Caco-2 (cell line): ENCODE measurements around the gene RASSF3. TPM values are rescaled to one million over a fixed set of nuclear protein-coding genes. Genes with fewer than 3 reads are reported as not detected.

Source experiments
- BruUV-seq: library from RNA; stranded (reverse); fragments of 400-500 nt; replicated peaks from 2 replicates; lab custom pipeline; 2021; lab: Mats Ljungman, UMichigan
- CTCF ChIA-PET: fragments of 300-600 bp; sonication (Branson Sonifier 250); formaldehyde crosslinking; loops from one replicate; lab custom pipeline; 2022; ENCODE audit warnings: antibody characterized with exemption; lab: Charles Lee
- POLR2A ChIA-PET: fragments of 300-600 bp; sonication (Branson Sonifier 250); formaldehyde crosslinking; loops from one replicate; lab custom pipeline; 2022; ENCODE audit warnings: antibody characterized with exemption; lab: Charles Lee
- DNase-seq, 2 experiments: peaks; one replicate each; pipeline versions ENCODE4 v3.0.0 to v3.0.0-alpha.2; 2020 to 2022
- H3K27me3 ChIP-seq: replicated peaks from 2 replicates; pipeline ENCODE4 v1.6.0; 2011; ENCODE audit warnings: low read length; ENCODE audit not compliant: control insufficient read depth, insufficient read depth
- H3K36me3 ChIP-seq: 2 replicates; pipeline ENCODE4 v1.5.1; 2011; ENCODE audit warnings: low read length; ENCODE audit not compliant: control insufficient read depth, insufficient read depth
- H3K4me1 ChIP-seq: fragments of 250-450 bp; sonication (Bioruptor Pico); 2 replicates; pipeline ENCODE4 v1.5.1; 2020; ENCODE audit warnings: mild to moderate bottlenecking
- H3K4me3 ChIP-seq: 2 replicates; pipeline ENCODE4 v1.5.1; 2011; ENCODE audit warnings: low read depth, mild to moderate bottlenecking, control low read depth, low read length
- H3K9me3 ChIP-seq: fragments of 250-450 bp; sonication (Bioruptor Pico); 2 replicates; pipeline ENCODE4 v1.5.1; 2020; ENCODE audit warnings: mild to moderate bottlenecking, moderate library complexity
- H3K27ac Mint-ChIP-seq: one replicate; pipeline ENCODE4 v1.8.0; 2022; ENCODE audit warnings: mixed read lengths; ENCODE audit not compliant: unreplicated experiment
- H3K27me3 Mint-ChIP-seq: one replicate; pipeline ENCODE4 v1.8.0; 2022; ENCODE audit warnings: mixed read lengths; ENCODE audit not compliant: insufficient read depth, unreplicated experiment
- H3K36me3 Mint-ChIP-seq: one replicate; pipeline ENCODE4 v1.8.0; 2022; ENCODE audit warnings: mild to moderate bottlenecking, mixed read lengths; ENCODE audit not compliant: insufficient read depth, unreplicated experiment
- H3K4me1 Mint-ChIP-seq: one replicate; pipeline ENCODE4 v1.8.0; 2022; ENCODE audit warnings: low read depth, mixed read lengths; ENCODE audit not compliant: unreplicated experiment
- H3K4me3 Mint-ChIP-seq: one replicate; pipeline ENCODE4 v1.8.0; 2022; ENCODE audit warnings: mild to moderate bottlenecking, moderate library complexity, mixed read lengths; ENCODE audit not compliant: unreplicated experiment
- H3K9me3 Mint-ChIP-seq: one replicate; pipeline ENCODE4 v1.8.0; 2022; ENCODE audit warnings: mixed read lengths; ENCODE audit not compliant: unreplicated experiment
- intact Hi-C: fragments of 100-400 bp; cut with micrococcal nuclease; formaldehyde crosslinking; loops from one replicate; pipeline ENCODE4 v1.10.0; 2022; ENCODE audit not compliant: unreplicated experiment
- total RNA-seq: library from RNA; stranded (reverse); gene quantifications from 2 replicates; pipeline ENCODE4 v1.2.3, GENCODE V29; 2022
- TF ChIP-seq, protein P1 (sequence below), 2 experiments: fragments of 200-600 bp in 1 of 2; IDR thresholded peaks; 1 replicate in 1 of 2; 2 replicates in 1 of 2; pipeline versions ENCODE4 v1.5.1 to v1.8.0; 2011 to 2022; ENCODE audit warnings: antibody characterized with exemption in 1 of 2, control low read depth in 1 of 2, inconsistent platforms in 1 of 2, low read depth in 1 of 2, low read length in 1 of 2, mild to moderate bottlenecking in 1 of 2, moderate library complexity in 1 of 2; ENCODE audit not compliant: insufficient read depth in 1 of 2, severe bottlenecking in 1 of 2, unreplicated experiment in 1 of 2

Gene RASSF3
- total RNA-seq, 1 experiment from 2014 or later, result 25.7 TPM

DNA sequence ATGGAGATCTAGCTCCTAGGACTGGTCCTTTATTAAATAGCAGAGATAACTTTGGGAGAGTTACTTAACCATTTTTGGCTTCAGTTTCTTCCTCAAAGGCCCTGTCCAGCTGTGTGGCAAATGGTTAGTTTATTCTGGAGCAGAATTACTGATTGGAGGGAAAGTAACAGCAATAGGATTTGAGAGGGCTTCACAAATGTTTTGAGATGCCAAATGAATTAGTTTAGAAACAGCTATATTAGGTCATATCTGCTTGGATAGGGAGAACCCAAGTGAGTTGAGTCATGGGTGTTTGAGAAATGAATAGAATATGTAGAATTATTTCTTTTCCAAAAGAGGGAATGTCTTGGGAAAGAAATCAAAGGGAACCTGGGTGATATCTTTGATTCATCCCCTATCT is 17.5 kb downstream of the RASSF3 start:
- intact Hi-C loops, result loop anchor here (10.0 kb wide), 1 partner anchor 173 kb away; the partner anchor contains the start of gene TBK1
- 0 out of 2 replicates have a peak, but pooled peaks cover 1% of the 10 kb centered on the region for H3K36me3 ChIP-seq
- CTCF ChIA-PET, result no interaction called here
- Mint-ChIP-seq H3K36me3 (peaks cover 11% of the 10 kb centered on the region), H3K4me1 (peaks cover 33% of the 10 kb centered on the region), H3K9me3 (peaks cover 17% of the 10 kb centered on the region), H3K4me3 (no peak overlapping the region), H3K27me3 (no peaks in the 10 kb centered on the region), H3K27ac (no peak overlapping the region)
- no peak overlapping the region for H3K4me3 ChIP-seq
- no peak for DNase-seq
- H3K27me3 ChIP-seq, result no peaks in the 10 kb centered on the region
- no TSS peak for BruUV-seq
- TF ChIP-seq, protein P1, sequence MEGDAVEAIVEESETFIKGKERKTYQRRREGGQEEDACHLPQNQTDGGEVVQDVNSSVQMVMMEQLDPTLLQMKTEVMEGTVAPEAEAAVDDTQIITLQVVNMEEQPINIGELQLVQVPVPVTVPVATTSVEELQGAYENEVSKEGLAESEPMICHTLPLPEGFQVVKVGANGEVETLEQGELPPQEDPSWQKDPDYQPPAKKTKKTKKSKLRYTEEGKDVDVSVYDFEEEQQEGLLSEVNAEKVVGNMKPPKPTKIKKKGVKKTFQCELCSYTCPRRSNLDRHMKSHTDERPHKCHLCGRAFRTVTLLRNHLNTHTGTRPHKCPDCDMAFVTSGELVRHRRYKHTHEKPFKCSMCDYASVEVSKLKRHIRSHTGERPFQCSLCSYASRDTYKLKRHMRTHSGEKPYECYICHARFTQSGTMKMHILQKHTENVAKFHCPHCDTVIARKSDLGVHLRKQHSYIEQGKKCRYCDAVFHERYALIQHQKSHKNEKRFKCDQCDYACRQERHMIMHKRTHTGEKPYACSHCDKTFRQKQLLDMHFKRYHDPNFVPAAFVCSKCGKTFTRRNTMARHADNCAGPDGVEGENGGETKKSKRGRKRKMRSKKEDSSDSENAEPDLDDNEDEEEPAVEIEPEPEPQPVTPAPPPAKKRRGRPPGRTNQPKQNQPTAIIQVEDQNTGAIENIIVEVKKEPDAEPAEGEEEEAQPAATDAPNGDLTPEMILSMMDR (IDR thresholded peaks at IDR 0.05; ENCODE audit: insufficient read depth in 1 of 2, low read depth in 1 of 2, low read length in 1 of 2, severe bottlenecking in 1 of 2, unreplicated experiment in 1 of 2), result no peak
- peaks cover 28% of the 10 kb centered on the region for H3K4me1 ChIP-seq
- POLR2A ChIA-PET, result no interaction called here
- no peaks in the 10 kb centered on the region for H3K9me3 ChIP-seq

DNA sequence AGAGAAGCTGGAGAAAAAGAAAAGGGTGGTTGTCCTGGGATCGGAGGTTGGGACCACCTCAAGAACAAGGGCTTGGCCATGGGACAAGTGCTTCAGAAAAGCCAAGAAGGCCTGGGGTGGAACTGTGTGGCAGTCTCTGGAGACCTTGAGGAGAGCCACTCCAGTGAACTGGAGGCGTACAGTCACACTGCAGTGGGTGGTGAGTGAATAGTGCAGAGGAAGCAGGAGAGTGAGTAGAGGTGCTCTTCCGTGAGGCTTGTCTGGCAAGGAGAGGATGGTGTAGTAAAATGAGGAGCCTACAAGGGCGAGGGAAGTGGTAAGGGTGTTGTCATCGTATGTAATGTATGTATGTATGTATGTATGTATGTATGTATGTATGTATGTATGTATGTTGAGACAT is 20.9 kb downstream of the RASSF3 start:
- Mint-ChIP-seq H3K27me3 (no peaks in the 10 kb centered on the region), H3K4me1 (peaks cover 39% of the 10 kb centered on the region), H3K36me3 (peaks cover 11% of the 10 kb centered on the region), H3K9me3 (peaks cover 17% of the 10 kb centered on the region), H3K4me3 (no peak overlapping the region), H3K27ac (peak overlapping the region; percentile 1)
- TF ChIP-seq, protein P1 (IDR thresholded peaks at IDR 0.05; ENCODE audit: insufficient read depth in 1 of 2, low read depth in 1 of 2, low read length in 1 of 2, severe bottlenecking in 1 of 2, unreplicated experiment in 1 of 2), result no peak
- BruUV-seq, result no TSS peak
- Histone ChIP-seq H3K36me3 (0 out of 2 replicates have a peak, but pooled peaks cover 1% of the 10 kb centered on the region), H3K4me1 (peaks cover 40% of the 10 kb centered on the region), H3K9me3 (no peaks in the 10 kb centered on the region), H3K4me3 (no peak overlapping the region), H3K27me3 (no peaks in the 10 kb centered on the region)
- DNase-seq, result no peak
- ChIA-PET POLR2A (no interaction called here), CTCF (no interaction called here)
- intact Hi-C loops, result no loop called here

DNA sequence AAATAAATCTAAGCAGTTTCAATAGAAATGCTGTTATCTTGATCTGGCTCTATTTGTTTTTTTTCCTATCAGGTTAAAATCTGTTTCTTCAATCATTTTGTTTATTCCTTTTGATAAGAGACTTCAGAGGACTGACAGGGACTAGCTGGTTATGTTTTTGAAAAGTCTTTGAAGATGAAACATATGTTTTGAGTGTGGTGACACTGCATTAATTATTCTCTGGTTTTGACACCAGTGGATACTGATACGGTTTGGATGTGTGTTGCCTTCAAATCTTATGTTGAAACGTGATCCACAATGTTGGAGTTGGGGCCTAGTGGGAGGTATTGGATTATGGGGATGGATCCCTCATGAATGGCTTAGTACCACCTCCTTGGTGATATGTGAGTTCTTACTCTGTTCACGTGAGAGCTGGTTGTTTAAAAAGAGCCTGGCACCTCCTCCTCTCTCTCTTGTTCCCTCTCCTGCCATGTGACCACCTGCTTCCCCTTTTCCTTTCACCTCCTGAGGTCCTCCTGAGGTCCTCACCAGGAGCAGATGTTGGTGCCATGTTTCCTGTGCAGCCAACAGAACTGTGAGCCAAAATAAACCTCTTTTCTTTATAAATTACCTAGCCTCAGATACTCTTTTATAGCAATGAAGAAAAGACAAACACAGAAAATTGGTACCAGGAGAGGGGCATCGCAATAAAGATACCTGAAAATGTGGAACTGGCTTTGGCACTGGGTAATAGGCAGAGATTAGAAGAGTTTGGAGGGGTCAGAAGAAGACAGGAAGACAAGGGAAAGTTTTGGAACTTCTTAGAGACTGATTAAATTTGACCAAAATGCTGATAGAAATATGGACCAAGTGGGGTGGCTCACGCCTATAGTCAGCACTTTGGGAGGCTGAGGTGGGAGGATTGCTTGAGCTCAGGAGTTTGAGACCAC is 23.0 kb downstream of the RASSF3 start:
- POLR2A ChIA-PET, result no interaction called here
- Mint-ChIP-seq H3K9me3 (peaks cover 17% of the 10 kb centered on the region), H3K27me3 (no peaks in the 10 kb centered on the region), H3K27ac (peak overlapping the region; percentile 46), H3K36me3 (peaks cover 11% of the 10 kb centered on the region), H3K4me1 (peaks cover 46% of the 10 kb centered on the region), H3K4me3 (no peak overlapping the region)
- no peaks in the 10 kb centered on the region for H3K27me3 ChIP-seq
- H3K9me3 ChIP-seq, result no peaks in the 10 kb centered on the region
- H3K4me3 ChIP-seq, result no peak overlapping the region
- 0 out of 2 replicates have a peak, but pooled peaks cover 1% of the 10 kb centered on the region for H3K36me3 ChIP-seq
- CTCF ChIA-PET, result interaction anchor here (0.6 kb wide), 1 partner anchor 19 kb away, joined by 6 read pairs; no protein-coding TSS in a partner anchor
- intact Hi-C loops, result no loop called here
- TF ChIP-seq, protein P1 (IDR thresholded peaks at IDR 0.05; ENCODE audit: insufficient read depth in 1 of 2, low read depth in 1 of 2, low read length in 1 of 2, severe bottlenecking in 1 of 2, unreplicated experiment in 1 of 2), result no peak
- peaks cover 47% of the 10 kb centered on the region for H3K4me1 ChIP-seq
- DNase-seq, result no peak
- BruUV-seq, result no TSS peak
